Measurements from ENCODE around the gene DOCK3. TPM values are rescaled to one million over a fixed set of nuclear protein-coding genes. Genes with fewer than 3 reads are reported as not detected.
A peak's percentile ranks its signal among the peaks of the same experiment; 100 is the strongest.
"Not testable (repeated sequence)": the region's sequence is repeated elsewhere in the genome, so short reads cannot be mapped to it uniquely, and the experiment has no call there.

DOCK3 gene
- total RNA-seq, 8 experiments from 2014 or later = 1.0 to 17.3 (median 9.7) TPM

DNA sequence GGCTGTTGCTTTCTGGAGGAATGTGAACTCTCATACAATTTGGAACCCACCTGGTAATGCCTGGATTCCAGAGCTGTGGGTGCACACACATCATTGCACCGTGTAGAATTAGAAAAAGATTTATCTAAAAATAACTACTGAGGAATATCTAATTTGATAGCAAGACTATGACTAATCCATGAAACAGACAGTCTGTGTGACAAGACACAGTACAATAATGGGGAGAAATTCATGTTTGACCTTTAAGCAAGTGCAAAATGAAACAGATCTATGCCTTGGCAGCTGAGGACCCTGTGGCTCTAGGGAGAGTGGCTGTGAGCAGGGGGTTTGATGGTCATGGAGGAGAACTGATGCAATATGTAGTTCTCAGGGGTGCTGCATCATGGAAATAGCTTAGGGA lies 7.9 kb upstream of the DOCK3 start:
- 0 to 89% (median 37%) methylated on average over 1 of the region's 1 CpG; no CpG with 5 or more reads in 4 of the 10 experiments for WGBS, 10 experiments
- peak in 5 of 8 experiments; percentile 88 to 92 (median 90) for ATAC-seq (replicated peaks in 6 of 8)
- H3K4me1 ChIP-seq (replicated peaks in 1 of 2) = peaks cover 6 to 8% of the 10 kb centered on the region in 2 donors

DNA sequence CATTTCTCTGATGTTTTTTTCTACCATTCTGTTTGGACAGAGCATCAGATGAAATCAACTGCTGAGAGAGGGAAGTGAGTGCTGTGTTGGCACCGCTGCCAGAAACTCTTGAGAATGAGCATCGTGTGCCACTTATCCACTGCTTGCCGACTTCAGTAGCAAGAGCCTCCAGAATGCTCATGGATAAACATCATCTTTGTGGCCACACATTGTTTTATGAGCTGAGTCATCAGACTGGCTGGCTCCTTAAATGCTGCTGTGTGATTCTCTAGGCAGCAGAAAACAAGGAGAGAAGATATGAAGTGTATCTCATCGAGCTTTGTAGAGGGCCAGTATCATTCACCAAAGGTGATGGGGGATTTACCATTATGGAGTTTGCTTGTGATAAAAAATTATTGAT lies 3.4 kb upstream of the DOCK3 start:
- Histone ChIP-seq H3K4me1 (replicated peaks in 1 of 2) (peaks cover 6 to 14% of the 10 kb centered on the region in 2 donors), H3K27ac (no peak overlapping the region), H3K4me3 (no peak overlapping the region)
- in situ Hi-C loops (cut with MboI; ENCODE audit: low pct_unique_long_range_greater_than_20kb in 2 of 9, low sequenced_read_pairs in 9 of 9, unreplicated experiment in 9 of 9) = loop anchor here in 1 of 9 experiments (25.0 kb wide), 1 partner anchor 691 kb away; no protein-coding TSS in a partner anchor
- peak in 2 of 8 experiments; percentile 14 to 43 for ATAC-seq (replicated peaks in 6 of 8)
- WGBS, 10 experiments = 0 to 100% (median 60%) methylated on average over 1 to 4 of the region's 4 CpGs; no CpG with 5 or more reads in 1 of the 10 experiments

More for the DNA sequence above, 7.9 kb upstream of the DOCK3 start:
- in situ Hi-C loops (cut with MboI; ENCODE audit: low pct_unique_long_range_greater_than_20kb in 2 of 9, low sequenced_read_pairs in 9 of 9, unreplicated experiment in 9 of 9) = loop anchor here in 1 of 9 experiments (25.0 kb wide), 1 partner anchor 695 kb away; no protein-coding TSS in a partner anchor
- peak overlapping the region; percentile 47 to 51 for H3K27ac ChIP-seq
- no peak overlapping the region for H3K4me3 ChIP-seq

DNA sequence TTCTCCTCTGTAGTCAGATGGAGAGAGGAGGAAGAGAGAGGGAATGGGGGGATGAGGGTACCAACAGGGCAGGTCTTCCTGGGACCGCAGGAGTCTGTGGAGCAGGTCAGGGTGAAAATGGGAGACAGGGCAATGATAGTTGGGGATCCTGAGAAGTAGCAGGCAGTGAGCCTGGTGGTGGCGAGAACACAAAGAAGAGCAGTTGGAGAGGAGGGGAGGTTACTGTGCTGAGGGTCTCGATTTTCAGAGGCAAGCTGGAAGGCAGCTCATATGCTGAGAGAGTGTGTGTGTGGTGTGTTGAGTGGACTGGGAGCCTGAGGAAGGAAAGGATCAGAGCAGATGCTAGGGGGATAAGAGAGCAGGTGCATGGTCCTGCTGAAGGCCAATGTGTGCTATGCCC lies 2.1 kb upstream of the DOCK3 start:
- no peak for ATAC-seq (replicated peaks in 6 of 8)
- in situ Hi-C loops (cut with MboI; ENCODE audit: low pct_unique_long_range_greater_than_20kb in 2 of 9, low sequenced_read_pairs in 9 of 9, unreplicated experiment in 9 of 9) = loop anchor here in 1 of 9 experiments (25.0 kb wide), 1 partner anchor 690 kb away; no protein-coding TSS in a partner anchor
- no peak overlapping the region for H3K4me3 ChIP-seq
- H3K27ac ChIP-seq = no peak overlapping the region
- 68 to 100% (median 83%) methylated on average over 1 to 3 of the region's 3 CpGs; no CpG with 5 or more reads in 4 of the 10 experiments for WGBS, 10 experiments
- peaks cover 0 to 13% of the 10 kb centered on the region in 2 donors for H3K4me1 ChIP-seq (replicated peaks in 1 of 2)

DNA sequence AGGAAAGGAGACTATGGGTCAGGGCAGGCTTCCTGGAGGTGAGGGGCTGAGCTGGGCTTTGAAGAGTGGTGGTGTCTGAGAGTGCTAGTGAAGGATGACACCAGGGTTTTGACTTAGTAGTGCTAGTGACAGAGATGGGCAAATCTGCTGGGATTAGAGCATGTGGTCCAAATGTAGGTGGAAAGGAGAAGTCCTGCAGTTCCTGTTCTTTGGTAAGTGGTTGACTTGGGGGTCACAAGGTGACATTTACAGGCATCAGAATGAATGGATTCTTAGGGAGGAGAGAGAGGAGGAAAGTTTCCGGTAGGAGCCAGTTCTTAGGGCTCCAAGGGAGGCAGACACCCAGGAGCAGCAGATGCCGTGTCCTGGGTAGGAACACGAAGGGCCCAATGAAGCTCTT lies 796 bp upstream of the DOCK3 start:
- WGBS, 10 experiments = 20 to 60% (median 20%) methylated on average over 1 to 3 of the region's 3 CpGs; no CpG with 5 or more reads in 5 of the 10 experiments
- in situ Hi-C loops (cut with MboI; ENCODE audit: low pct_unique_long_range_greater_than_20kb in 2 of 9, low sequenced_read_pairs in 9 of 9, unreplicated experiment in 9 of 9) = loop anchor here in 1 of 9 experiments (25.0 kb wide), 1 partner anchor 688 kb away; no protein-coding TSS in a partner anchor
- peaks cover 0 to 13% of the 10 kb centered on the region in 2 donors for H3K4me1 ChIP-seq (replicated peaks in 1 of 2)

DNA sequence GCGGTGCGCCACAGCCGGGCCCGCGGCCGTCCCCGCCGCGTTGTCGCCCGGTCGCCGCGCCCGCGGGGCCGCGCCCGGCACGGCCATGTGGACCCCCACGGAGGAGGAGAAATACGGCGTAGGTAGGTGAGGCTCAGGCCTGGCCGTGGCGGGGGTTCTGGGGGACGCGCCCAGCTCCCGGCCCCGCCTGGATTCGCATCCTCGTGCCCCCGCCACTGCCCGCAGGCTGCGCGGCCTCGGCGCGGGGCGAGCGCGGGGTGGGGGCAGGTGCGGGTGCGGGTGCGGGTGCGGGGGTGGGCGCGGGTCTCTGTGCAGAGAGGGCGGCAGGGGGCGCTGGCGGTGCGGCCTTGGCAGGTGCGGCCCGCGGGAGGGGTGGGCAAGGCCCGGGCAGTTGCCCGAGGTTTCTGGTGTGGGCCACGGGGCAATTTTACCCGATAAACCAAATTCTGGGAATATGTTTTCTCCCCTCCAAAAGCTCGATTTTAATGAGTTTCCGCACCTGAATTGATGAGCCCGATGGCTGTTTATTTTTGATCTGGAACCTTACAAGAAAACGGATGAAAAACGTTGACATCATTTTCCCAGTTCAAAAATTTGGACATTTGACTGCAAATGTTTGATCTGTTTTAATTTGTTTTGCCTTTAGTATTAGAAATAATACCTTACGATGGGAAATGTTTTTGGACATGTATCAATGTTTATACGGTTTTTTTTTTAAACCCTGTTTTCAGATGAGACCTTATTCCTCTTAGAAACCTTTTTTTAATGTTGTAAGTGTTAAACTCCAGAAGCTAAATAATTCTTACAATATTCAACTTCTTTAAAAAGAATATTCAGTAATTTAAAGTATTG lies 678 bp downstream of the DOCK3 start:
- H3K27ac ChIP-seq = peak overlapping the region; percentile 77 to 84
- peaks cover 0 to 13% of the 10 kb centered on the region in 2 donors for H3K4me1 ChIP-seq (replicated peaks in 1 of 2)
- in situ Hi-C loops (cut with MboI; ENCODE audit: low pct_unique_long_range_greater_than_20kb in 2 of 9, low sequenced_read_pairs in 9 of 9, unreplicated experiment in 9 of 9) = no loop called here
- WGBS, 10 experiments = 0 to 26% (median 8%) methylated on average over 1 to 9 of the region's 65 CpGs
- peak overlapping the region; percentile 61 to 97 (median 71) for H3K4me3 ChIP-seq
- ATAC-seq (replicated peaks in 6 of 8) = peak; percentile 54 to 81 (median 75)

More for the DNA sequence above, 796 bp upstream of the DOCK3 start:
- no peak overlapping the region for H3K27ac ChIP-seq
- peak overlapping the region in 3 of 5 donors; percentile 61 to 97 (median 76) for H3K4me3 ChIP-seq
- ATAC-seq (replicated peaks in 6 of 8) = no peak

DNA sequence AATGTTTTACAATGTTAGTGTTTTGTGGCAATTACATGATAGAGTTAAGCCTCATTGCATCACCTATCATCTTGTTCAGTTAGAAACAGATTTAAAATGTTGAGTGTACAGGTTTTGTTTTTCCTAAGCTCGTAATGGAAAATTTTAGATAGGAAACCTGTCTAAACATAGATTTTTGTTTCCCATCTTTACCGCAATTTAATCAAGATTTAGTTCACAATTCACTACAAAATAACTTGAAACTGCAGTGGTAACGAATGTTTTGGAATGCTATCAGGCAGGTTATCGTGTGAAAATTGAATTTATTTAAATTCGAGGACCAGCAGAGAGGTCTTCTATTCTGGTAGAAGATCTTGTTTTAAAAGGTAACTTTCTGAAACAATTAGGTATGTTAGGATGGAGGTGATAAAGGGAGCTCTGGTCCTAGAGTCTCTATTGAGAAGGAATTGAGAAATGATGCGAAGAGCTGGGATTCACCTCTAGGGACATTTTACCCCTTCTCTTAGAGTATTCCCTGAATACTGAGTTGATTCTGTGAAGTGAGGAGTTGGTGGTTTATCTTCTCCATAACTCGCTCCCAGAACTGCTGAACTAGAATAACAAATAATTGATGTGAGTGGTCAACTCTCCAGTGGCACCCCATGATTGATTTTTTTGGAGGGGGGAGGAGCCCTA lies 1.4 kb downstream of the DOCK3 start:
- whole genome bisulfite sequencing, 10 experiments = 33 to 90% (median 70%) methylated on average over 2 to 7 of the region's 7 CpGs
- no peak overlapping the region for H3K27ac ChIP-seq
- ATAC-seq (replicated peaks in 6 of 8) = no peak

DNA sequence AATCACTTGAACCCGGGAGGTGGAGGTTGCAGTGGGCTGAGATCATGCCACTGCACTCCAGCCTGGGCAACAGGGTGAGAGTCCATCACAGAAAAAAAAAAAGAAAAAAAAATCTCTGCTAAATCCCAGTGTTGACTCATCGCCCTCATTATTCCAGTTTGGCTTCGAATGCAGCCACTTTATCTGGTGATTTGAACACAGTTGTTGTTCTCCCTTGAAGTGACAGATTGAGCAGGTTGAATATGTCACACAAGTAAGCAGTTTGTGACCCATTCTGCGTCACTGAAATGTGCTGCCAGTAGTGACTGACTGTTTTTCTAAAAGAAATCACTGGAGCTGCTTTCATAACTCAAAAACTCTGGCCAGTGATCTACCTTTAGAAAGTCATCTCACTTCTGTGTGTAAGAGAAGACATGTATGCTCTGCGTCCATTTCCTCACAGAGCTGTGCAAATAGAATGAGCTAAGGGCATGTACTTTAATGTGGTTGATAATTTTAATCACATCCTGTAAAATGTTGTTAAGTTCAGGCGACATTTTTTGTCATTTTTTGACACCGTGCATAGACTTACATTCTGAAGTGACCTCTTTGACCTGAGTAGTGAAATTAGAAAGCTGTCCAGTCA lies 12.5 kb downstream of the DOCK3 start:
- Histone ChIP-seq H3K4me3 (no peak overlapping the region), H3K27ac (no peak overlapping the region), H3K4me1 (replicated peaks in 1 of 2) (no peaks in the 10 kb centered on the region)
- peak in 7 of 8 experiments; percentile 23 to 75 (median 43) for ATAC-seq (replicated peaks in 6 of 8)
- in situ Hi-C loops (cut with MboI; ENCODE audit: low pct_unique_long_range_greater_than_20kb in 2 of 9, low sequenced_read_pairs in 9 of 9, unreplicated experiment in 9 of 9) = no loop called here
- 63 to 96% (median 80%) methylated on average over 3 to 7 of the region's 7 CpGs for WGBS, 10 experiments

More for the DNA sequence above, 1.4 kb downstream of the DOCK3 start:
- Histone ChIP-seq H3K4me1 (replicated peaks in 1 of 2) (peaks cover 0 to 13% of the 10 kb centered on the region in 2 donors), H3K4me3 (peak overlapping the region; percentile 61 to 97 (median 71))
- in situ Hi-C loops (cut with MboI; ENCODE audit: low pct_unique_long_range_greater_than_20kb in 2 of 9, low sequenced_read_pairs in 9 of 9, unreplicated experiment in 9 of 9) = no loop called here

DNA sequence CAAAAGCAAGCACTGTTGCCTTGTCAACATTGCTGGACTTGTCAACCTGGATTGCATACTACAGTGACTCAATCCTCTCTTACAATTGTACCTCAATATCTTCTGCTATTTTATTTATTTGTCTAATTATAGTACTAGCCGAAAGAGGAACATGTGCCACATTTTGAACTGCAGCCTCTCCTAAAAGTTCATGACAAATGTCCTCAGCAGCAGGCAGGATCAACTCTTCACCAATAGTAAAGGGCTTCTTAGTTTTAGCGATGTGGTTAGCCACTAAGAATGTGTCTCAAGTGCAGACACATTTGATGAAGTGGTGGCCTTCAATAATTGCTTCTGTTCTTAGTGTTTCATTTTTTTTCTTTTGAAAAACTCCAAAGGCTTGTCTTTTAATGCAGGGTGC lies 13.2 kb downstream of the DOCK3 start:
- Histone ChIP-seq H3K27ac (no peak overlapping the region), H3K4me3 (no peak overlapping the region), H3K4me1 (replicated peaks in 1 of 2) (no peaks in the 10 kb centered on the region)
- 64 to 100% (median 100%) methylated on average over 1 to 2 of the region's 2 CpGs; no CpG with 5 or more reads in 2 of the 10 experiments for WGBS, 10 experiments
- ATAC-seq (replicated peaks in 6 of 8) = peak in 1 of 8 experiments; percentile 11
- in situ Hi-C loops (cut with MboI; ENCODE audit: low pct_unique_long_range_greater_than_20kb in 2 of 9, low sequenced_read_pairs in 9 of 9, unreplicated experiment in 9 of 9) = no loop called here

DNA sequence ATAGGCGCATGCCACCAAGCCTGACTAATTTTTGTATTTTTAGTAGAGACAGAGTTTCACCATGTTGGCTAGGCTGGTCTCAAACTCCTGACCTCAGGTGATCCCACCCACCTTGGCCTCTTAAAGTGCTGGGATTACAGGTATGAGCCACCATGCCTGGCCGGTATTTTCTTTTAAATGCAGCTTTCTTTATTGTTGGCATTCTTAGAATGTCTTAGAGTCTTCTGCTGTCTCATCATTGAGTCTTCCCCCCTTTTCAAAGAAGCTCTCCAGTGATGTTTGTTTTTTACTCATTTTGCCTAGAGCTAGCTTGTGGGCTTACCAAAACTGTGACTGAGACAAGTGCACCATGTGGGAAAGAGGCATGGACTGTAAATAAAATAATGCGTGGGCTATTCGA lies 13.9 kb downstream of the DOCK3 start:
- in situ Hi-C loops (cut with MboI; ENCODE audit: low pct_unique_long_range_greater_than_20kb in 2 of 9, low sequenced_read_pairs in 9 of 9, unreplicated experiment in 9 of 9); H3K27ac ChIP-seq; H3K4me3 ChIP-seq; ATAC-seq (replicated peaks in 6 of 8); H3K4me1 ChIP-seq (replicated peaks in 1 of 2): not testable (repeated sequence)
- 40 to 100% (median 94%) methylated on average over 1 to 3 of the region's 4 CpGs for WGBS, 10 experiments

DNA sequence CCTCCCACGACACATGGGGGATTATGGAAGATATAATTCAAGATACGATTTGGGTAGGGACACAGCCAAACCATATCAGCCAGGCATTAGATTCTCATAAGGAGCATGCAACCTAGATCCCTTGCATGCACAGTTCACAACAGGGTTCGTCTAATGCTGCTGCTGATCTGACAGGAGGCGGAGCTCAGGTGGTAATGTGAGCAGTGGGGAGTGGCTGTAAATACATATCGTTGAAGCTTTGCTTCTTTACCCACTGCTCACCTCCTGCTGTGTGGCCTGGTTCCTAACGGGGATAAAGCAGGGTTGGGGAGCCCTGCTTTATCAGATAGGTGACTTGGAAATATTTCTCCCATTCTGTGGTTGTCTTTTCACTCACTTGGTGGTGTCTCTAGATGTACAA lies 14.8 kb downstream of the DOCK3 start:
- 28 to 71% (median 51%) methylated on average over 3 to 6 of the region's 6 CpGs; no CpG with 5 or more reads in 5 of the 10 experiments for WGBS, 10 experiments
- ATAC-seq (replicated peaks in 6 of 8) = no peak
- in situ Hi-C loops (cut with MboI; ENCODE audit: low pct_unique_long_range_greater_than_20kb in 2 of 9, low sequenced_read_pairs in 9 of 9, unreplicated experiment in 9 of 9) = no loop called here
- Histone ChIP-seq H3K4me3 (no peak overlapping the region), H3K4me1 (replicated peaks in 1 of 2) (no peaks in the 10 kb centered on the region), H3K27ac (no peak overlapping the region)

DNA sequence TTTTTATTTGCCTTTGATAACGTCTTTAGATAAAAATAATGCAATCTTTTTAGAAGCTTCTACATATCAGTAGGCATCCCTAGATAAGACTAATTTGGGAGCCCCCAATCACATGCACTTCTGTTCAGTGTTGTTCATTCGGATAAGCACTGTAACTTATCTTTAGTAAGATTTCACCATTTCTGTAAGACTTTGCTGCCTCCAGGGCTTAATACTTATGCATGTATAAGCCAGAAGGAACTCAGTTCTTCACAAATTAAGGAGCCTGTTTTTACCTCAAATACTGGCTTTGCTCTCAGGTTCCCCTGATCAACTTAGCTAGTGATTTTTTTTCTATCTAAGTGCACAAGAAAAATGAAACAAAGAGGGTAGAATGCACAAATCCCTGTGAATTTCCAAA lies 20.3 kb downstream of the DOCK3 start:
- Histone ChIP-seq H3K4me3 (no peak overlapping the region), H3K27ac (no peak overlapping the region), H3K4me1 (replicated peaks in 1 of 2) (no peaks in the 10 kb centered on the region)
- no peak for ATAC-seq (replicated peaks in 6 of 8)
- WGBS, 10 experiments = 38 to 100% (median 91%) methylated on average over 1 to 2 of the region's 2 CpGs
- in situ Hi-C loops (cut with MboI; ENCODE audit: low pct_unique_long_range_greater_than_20kb in 2 of 9, low sequenced_read_pairs in 9 of 9, unreplicated experiment in 9 of 9) = no loop called here

DNA sequence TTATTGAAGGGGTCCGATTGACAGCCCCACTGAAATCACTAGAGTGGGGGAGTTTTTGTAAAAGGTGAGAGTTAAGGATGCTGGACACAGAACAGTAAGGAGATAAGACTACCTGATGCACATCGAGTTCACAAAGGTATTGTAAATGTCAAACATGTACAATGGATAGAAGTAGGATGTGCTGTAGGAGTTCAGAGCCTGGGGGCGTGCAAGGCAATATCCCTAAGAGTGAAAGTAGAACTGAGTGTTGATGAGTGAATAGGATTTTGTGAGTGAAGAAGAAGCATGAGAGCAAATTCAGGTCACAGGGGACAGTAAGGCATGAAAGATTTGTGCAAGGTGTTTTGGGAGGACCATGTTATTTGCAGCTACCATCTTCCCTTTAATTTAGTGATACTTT lies 21.5 kb downstream of the DOCK3 start:
- Histone ChIP-seq H3K4me1 (replicated peaks in 1 of 2) (no peaks in the 10 kb centered on the region), H3K4me3 (no peak overlapping the region), H3K27ac (no peak overlapping the region)
- in situ Hi-C loops (cut with MboI; ENCODE audit: low pct_unique_long_range_greater_than_20kb in 2 of 9, low sequenced_read_pairs in 9 of 9, unreplicated experiment in 9 of 9) = no loop called here
- peak in 1 of 8 experiments; percentile 15 for ATAC-seq (replicated peaks in 6 of 8)
- 24 to 100% (median 93%) methylated on average over 1 to 3 of the region's 3 CpGs; no CpG with 5 or more reads in 1 of the 10 experiments for WGBS, 10 experiments
